ENCODE results near the gene SMARCC2.
"Not testable (repeated sequence)": the region's sequence is repeated elsewhere in the genome, so short reads cannot be mapped to it uniquely, and the experiment has no call there.

Gene SMARCC2

GRCh38 chr12:56121204-56121870, 67.9 kb downstream of the SMARCC2 start:
- no peak for DNase-seq (ENCODE audit: low read depth in 2 of 2)

- no peak for DNase-seq (ENCODE audit: low read depth in 2 of 2)
Observed at GRCh38 chr12:56120158-56120846, 69.0 kb downstream of the SMARCC2 start.

- DNase-seq (ENCODE audit: low read depth in 2 of 2) = peak; percentile 28 to 44
Observed at GRCh38 chr12:56119361-56119796, 69.9 kb downstream of the SMARCC2 start.

- DNase-seq (ENCODE audit: low read depth in 2 of 2) = no peak
Observed at GRCh38 chr12:56118688-56119357, 70.5 kb downstream of the SMARCC2 start.

- peak; percentile 95 to 98 for DNase-seq (ENCODE audit: low read depth in 2 of 2)
Observed at GRCh38 chr12:56117778-56118687, 71.2 kb downstream of the SMARCC2 start, which contains the start of gene ZC3H10. Gene ZC3H10 (plus strand): TSS chr12:56118266. CDS start chr12:56120563, 2,297 bp downstream.

- DNase-seq (ENCODE audit: low read depth in 2 of 2) = not testable (repeated sequence)
Observed at GRCh38 chr12:56117082-56117706, 72.1 kb downstream of the SMARCC2 start.

- peak; percentile 82 to 90 for DNase-seq (ENCODE audit: low read depth in 2 of 2)
Observed at GRCh38 chr12:56116267-56117081, 72.8 kb downstream of the SMARCC2 start, which contains the start of gene RPL41. Gene RPL41 (plus strand): TSS chr12:56116633.

GRCh38 chr12:56115329-56115728, 74.0 kb downstream of the SMARCC2 start:
- DNase-seq (ENCODE audit: low read depth in 2 of 2) = no peak

GRCh38 chr12:56114084-56114483, 75.2 kb downstream of the SMARCC2 start:
- no peak for DNase-seq (ENCODE audit: low read depth in 2 of 2)
